GM12878 (cell line): ENCODE results near the gene ICE2.

ENCODE experiments used
- CTCF ChIP-seq, 3 experiments: IDR thresholded peaks in 2 of 3; conservative IDR thresholded peaks in 1 of 3; 2 replicates each; pipeline ENCODE4 v1.5.1; 2011; ENCODE audit warnings: low read depth in 3 of 3, low read length in 3 of 3, mild to moderate bottlenecking in 3 of 3, control low read depth in 2 of 3, moderate library complexity in 2 of 3, inconsistent platforms in 1 of 3, mixed read lengths in 1 of 3; ENCODE audit not compliant: control insufficient read depth in 2 of 3, insufficient read depth in 1 of 3; ENCODE audit errors: extremely low read depth in 1 of 3
- ZSCAN29 ChIP-seq: fragments of 450-650 bp; IDR thresholded peaks from 2 replicates; pipeline ENCODE4 v1.6.1; 2017; ENCODE audit warnings: mild to moderate bottlenecking, moderate library complexity

DNA sequence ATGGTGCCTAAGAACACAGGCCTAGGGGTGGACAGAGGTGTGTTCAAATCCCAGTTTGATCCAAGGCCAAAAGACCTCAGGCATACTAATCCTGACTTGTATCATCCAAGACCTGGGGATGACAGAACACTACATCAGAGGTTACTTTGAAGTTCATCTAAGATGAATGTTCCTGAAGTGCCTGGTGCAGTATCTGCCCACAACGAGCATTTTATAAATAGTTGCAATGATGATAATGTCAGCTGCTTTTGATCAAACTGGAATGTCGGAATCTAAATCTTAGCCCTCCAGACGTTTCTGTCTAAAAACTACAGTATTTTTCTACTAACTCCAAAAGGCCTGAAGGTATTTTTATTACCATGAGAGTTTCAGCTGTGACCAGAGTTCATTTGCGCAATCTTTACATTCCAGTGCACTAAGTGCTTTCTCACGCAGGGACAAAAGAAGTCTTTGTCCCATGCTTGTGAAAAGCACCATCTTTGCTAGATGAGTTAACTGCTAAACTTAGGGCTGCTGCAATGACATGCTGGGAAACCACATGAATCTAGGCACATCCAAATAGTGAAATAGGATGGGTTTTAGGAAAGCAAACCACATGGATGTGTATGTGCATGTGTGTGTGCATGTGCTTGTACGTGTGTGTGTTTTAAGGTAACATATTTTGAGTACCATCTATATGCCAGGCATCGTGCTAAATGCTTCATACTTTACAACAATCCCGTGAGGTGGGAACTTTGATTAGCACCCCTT lies 99.2 kb downstream of the ICE2 start:
- TF ChIP-seq ZSCAN29 = no peak
- TF ChIP-seq CTCF (IDR thresholded peaks at IDR 0.05 in 2 of 3, conservative IDR thresholded peaks at IDR 0.05 in 1 of 3; ENCODE audit: control insufficient read depth in 2 of 3, extremely low read depth in 1 of 3, insufficient read depth in 1 of 3, low read depth in 3 of 3, low read length in 3 of 3) = no peak
